Neural cell (in vitro differentiated cells): Measurements from ENCODE around the gene NUDT19.

ENCODE experiments used
- EP300 ChIP-seq: fragments of 450-650 bp; conservative IDR thresholded peaks from 2 replicates; pipeline ENCODE4 v1.6.1; 2014; ENCODE audit warnings: antibody characterized with exemption, mild to moderate bottlenecking, moderate library complexity; ENCODE audit not compliant: poor library complexity, severe bottlenecking
- EZH2 ChIP-seq: fragments of 200-600, 300-800 bp; shearing (Covaris generic), sonication (generic); IDR thresholded peaks from 2 replicates; pipeline ENCODE4 v1.6.1; 2014; ENCODE audit warnings: antibody characterized with exemption, low read length, borderline replicate concordance, mild to moderate bottlenecking; ENCODE audit not compliant: insufficient read depth, poor library complexity, severe bottlenecking
- POLR2AphosphoS5 ChIP-seq: IDR thresholded peaks from 2 replicates; pipeline ENCODE4 v1.6.1; 2012
- SMC3 ChIP-seq: fragments of 450-650 bp; conservative IDR thresholded peaks from 2 replicates; pipeline ENCODE4 v1.6.1; 2014; ENCODE audit warnings: antibody characterized with exemption, mild to moderate bottlenecking, moderate library complexity; ENCODE audit not compliant: poor library complexity
- TAF1 ChIP-seq: IDR thresholded peaks from 2 replicates; pipeline ENCODE4 v1.6.1; 2012; ENCODE audit warnings: low read depth
- TF ChIP-seq, protein P1 (sequence below): fragments of 450-650 bp; IDR thresholded peaks from 2 replicates; pipeline ENCODE4 v1.5.1; 2014; ENCODE audit warnings: antibody characterized with exemption, mild to moderate bottlenecking, moderate library complexity; ENCODE audit not compliant: poor library complexity, severe bottlenecking

DNA sequence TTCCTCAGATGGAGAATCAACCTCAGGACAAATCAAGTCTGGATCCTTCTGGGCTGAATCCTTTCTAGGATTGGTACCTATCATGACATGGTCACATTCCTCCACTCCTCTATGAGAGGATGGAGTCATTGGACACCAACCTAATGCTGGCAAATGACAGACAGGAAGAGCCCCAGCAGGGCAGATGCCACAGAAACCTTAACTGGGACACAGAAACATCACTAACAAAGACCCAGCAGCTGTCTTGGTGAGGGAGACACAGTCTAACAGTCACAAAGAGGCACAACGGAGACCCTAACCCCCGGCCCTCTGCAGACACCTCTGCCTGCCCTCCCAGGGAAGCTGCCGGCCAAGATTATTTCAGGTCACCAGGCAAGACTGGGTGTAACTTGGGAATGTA lies 18.8 kb upstream of the NUDT19 start:
- TF ChIP-seq, protein P1, sequence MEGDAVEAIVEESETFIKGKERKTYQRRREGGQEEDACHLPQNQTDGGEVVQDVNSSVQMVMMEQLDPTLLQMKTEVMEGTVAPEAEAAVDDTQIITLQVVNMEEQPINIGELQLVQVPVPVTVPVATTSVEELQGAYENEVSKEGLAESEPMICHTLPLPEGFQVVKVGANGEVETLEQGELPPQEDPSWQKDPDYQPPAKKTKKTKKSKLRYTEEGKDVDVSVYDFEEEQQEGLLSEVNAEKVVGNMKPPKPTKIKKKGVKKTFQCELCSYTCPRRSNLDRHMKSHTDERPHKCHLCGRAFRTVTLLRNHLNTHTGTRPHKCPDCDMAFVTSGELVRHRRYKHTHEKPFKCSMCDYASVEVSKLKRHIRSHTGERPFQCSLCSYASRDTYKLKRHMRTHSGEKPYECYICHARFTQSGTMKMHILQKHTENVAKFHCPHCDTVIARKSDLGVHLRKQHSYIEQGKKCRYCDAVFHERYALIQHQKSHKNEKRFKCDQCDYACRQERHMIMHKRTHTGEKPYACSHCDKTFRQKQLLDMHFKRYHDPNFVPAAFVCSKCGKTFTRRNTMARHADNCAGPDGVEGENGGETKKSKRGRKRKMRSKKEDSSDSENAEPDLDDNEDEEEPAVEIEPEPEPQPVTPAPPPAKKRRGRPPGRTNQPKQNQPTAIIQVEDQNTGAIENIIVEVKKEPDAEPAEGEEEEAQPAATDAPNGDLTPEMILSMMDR: no peak
- TF ChIP-seq SMC3: no peak
- no peak for TF ChIP-seq TAF1
- TF ChIP-seq POLR2AphosphoS5: no peak
- no peak for TF ChIP-seq EP300
- TF ChIP-seq EZH2: no peak
